AG20443 (cell line): ENCODE measurements around the gene PRPF8.
"Not testable (repeated sequence)": the region's sequence is repeated elsewhere in the genome, so short reads cannot be mapped to it uniquely, and the experiment has no call there.

Experiments used
- DNase-seq: peaks from one replicate; pipeline ENCODE4 v3.0.0; 2012; ENCODE audit warnings: low spot score, mixed read lengths

PRPF8 gene

GRCh38 chr17:1716076-1716911, 31.6 kb upstream of the PRPF8 start:
- peak; percentile 98 for DNase-seq

GRCh38 chr17:1715803-1716075, 31.1 kb upstream of the PRPF8 start:
- DNase-seq, result no peak

- peak; percentile 89 for DNase-seq
Observed at GRCh38 chr17:1714980-1715802, 30.5 kb upstream of the PRPF8 start.

GRCh38 chr17:1714427-1714979, 29.8 kb upstream of the PRPF8 start:
- peak; percentile 93 for DNase-seq

- DNase-seq, result no peak
Observed at GRCh38 chr17:1713878-1714426, 29.3 kb upstream of the PRPF8 start.

- no peak for DNase-seq
Observed at GRCh38 chr17:1713160-1713877, 28.7 kb upstream of the PRPF8 start.

GRCh38 chr17:1712271-1712670, 27.6 kb upstream of the PRPF8 start:
- no peak for DNase-seq

- no peak for DNase-seq
Observed at GRCh38 chr17:1711804-1712203, 27.1 kb upstream of the PRPF8 start.

- no peak for DNase-seq
Observed at GRCh38 chr17:1710807-1711553, 26.3 kb upstream of the PRPF8 start.

- peak; percentile 87 for DNase-seq
Observed at GRCh38 chr17:1709971-1710806, 25.5 kb upstream of the PRPF8 start, which contains the start of gene TLCD2. Gene TLCD2, minus strand, starts transcription at chr17:1710377. Its CDS starts 135 bp downstream, at chr17:1710242.

GRCh38 chr17:1709403-1709951, 24.8 kb upstream of the PRPF8 start:
- DNase-seq, result peak; percentile 35

GRCh38 chr17:1708791-1709346, 24.2 kb upstream of the PRPF8 start:
- not testable (repeated sequence) for DNase-seq

GRCh38 chr17:1707107-1707506, 22.4 kb upstream of the PRPF8 start:
- no peak for DNase-seq

- DNase-seq, result no peak
Observed at GRCh38 chr17:1705004-1705403, 20.3 kb upstream of the PRPF8 start.

- no peak for DNase-seq
Observed at GRCh38 chr17:1703063-1703462, 18.4 kb upstream of the PRPF8 start.

- not testable (repeated sequence) for DNase-seq
Observed at GRCh38 chr17:1699891-1700290, 15.2 kb upstream of the PRPF8 start.

- DNase-seq, result no peak
Observed at GRCh38 chr17:1697681-1698080, 13.0 kb upstream of the PRPF8 start.

- DNase-seq, result no peak
Observed at GRCh38 chr17:1695365-1695764, 10.7 kb upstream of the PRPF8 start.

- DNase-seq, result no peak
Observed at GRCh38 chr17:1693339-1693738, 8.7 kb upstream of the PRPF8 start.
